ENCODE measurements around the gene GLP1R. TPM values are rescaled to one million over a fixed set of nuclear protein-coding genes. Genes with fewer than 3 reads are reported as not detected.

Gene GLP1R
- total RNA-seq, 2 donors from 2014 or later, result 0.15 TPM; not detected in 1

DNA sequence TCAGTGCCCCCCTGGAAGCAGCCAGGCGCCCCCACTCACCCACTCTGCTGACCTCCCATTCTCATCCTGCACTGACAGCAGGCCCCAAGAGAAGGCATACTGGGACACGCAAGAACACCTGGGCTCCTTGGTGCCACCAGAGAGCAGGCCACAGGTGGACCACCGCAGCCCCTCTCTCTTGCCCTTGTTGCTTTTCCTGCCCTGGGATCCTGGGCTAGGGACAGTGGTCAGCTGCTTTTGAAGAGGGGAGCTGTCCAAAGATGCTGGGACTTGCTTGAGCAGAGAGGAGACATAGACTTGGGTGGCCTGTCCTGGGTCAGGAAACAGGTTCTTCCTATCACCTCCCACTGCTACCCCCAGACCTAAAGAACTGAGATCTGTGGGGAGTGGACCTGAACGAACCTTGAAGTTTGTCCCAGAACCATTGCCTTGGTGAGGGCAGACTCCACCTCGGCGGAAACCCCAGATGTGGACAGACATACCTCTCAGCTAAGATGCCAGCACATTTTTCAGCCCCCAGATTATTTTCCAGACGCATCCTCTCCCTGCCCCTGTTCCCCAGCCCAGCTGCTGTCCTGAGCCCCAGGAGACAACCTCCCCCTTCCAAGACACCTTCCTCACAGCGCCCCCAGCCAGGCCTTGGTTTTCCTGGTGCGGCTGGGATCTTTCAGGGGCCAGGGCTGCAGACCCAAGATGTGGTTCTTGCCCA is 1.1 kb downstream of the GLP1R start:
- Histone ChIP-seq H3K4me3 (ENCODE audit: low read length) (no peak overlapping the region), H3K36me3 (ENCODE audit: control insufficient read depth, insufficient read depth, low read length) (no peaks in the 10 kb centered on the region), H3K4me1 (ENCODE audit: control insufficient read depth, insufficient read depth, low read length) (peaks cover 4% of the 10 kb centered on the region), H3K9ac (ENCODE audit: extremely low read depth, low read length, poor library complexity, severe bottlenecking) (no peak overlapping the region), H3K27me3 (ENCODE audit: control insufficient read depth, insufficient read depth, low read length, poor library complexity, severe bottlenecking) (peaks cover 62% of the 10 kb centered on the region), H3K9me3 (ENCODE audit: control insufficient read depth, low read length) (no peaks in the 10 kb centered on the region), H3K27ac (ENCODE audit: low read depth, low read length) (no peak overlapping the region)
- TF ChIP-seq, protein P1, sequence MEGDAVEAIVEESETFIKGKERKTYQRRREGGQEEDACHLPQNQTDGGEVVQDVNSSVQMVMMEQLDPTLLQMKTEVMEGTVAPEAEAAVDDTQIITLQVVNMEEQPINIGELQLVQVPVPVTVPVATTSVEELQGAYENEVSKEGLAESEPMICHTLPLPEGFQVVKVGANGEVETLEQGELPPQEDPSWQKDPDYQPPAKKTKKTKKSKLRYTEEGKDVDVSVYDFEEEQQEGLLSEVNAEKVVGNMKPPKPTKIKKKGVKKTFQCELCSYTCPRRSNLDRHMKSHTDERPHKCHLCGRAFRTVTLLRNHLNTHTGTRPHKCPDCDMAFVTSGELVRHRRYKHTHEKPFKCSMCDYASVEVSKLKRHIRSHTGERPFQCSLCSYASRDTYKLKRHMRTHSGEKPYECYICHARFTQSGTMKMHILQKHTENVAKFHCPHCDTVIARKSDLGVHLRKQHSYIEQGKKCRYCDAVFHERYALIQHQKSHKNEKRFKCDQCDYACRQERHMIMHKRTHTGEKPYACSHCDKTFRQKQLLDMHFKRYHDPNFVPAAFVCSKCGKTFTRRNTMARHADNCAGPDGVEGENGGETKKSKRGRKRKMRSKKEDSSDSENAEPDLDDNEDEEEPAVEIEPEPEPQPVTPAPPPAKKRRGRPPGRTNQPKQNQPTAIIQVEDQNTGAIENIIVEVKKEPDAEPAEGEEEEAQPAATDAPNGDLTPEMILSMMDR (conservative IDR thresholded peaks at IDR 0.05), result no peak
- Mint-ChIP-seq H3K9me3 (no peaks in the 10 kb centered on the region), H3K27me3 (ENCODE audit: insufficient read depth) (peaks cover 86% of the 10 kb centered on the region), H3K36me3 (ENCODE audit: low read depth) (no peaks in the 10 kb centered on the region), H3K4me3 (peak overlapping the region; percentile 53), H3K27ac (no peak overlapping the region), H3K4me1 (peaks cover 10% of the 10 kb centered on the region)
- DNase-seq, result peak; percentile 70
- WGBS, 2 experiments (ENCODE audit: insufficient coverage in 1 of 2, insufficient read length in 1 of 2), result 89 to 97% methylated on average over 5 to 9 of the region's 9 CpGs

DNA sequence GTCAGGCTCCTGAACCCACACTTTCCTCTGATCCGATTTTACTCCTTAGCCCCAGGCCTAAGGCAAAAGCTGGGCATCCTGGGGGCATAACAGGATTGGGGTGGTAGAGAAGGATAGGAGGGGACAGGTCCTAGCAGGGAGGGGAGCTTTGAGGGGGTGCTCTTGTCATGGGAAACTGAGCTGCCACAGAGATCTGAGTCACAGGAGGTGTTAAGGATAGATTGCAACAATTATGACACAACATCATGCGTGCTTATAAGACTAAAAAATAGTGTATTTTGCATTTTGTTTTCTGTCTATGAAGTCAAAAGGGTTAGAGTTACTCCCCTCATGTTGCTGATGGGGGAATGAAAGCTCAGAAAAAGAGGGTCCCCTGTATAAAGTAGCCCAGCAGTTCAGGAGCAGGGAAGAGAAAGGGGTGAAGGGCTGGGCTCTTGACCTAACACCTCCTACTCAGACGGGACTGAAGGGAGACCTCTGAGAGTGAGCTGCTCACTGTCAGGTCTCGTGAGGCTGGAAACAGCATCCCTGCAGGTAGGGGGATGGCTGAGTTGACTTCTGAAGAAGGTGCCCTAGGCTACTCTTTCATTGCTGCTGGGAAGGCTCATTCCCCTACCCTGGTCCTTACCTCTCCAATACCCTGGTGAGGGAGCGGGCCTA is 2.0 kb downstream of the GLP1R start:
- H3K27me3 ChIP-seq (ENCODE audit: control insufficient read depth, insufficient read depth, low read length, poor library complexity, severe bottlenecking), result peaks cover 62% of the 10 kb centered on the region
- Mint-ChIP-seq H3K9me3 (no peaks in the 10 kb centered on the region), H3K27me3 (ENCODE audit: insufficient read depth) (peaks cover 84% of the 10 kb centered on the region), H3K4me3 (no peak overlapping the region), H3K4me1 (peaks cover 10% of the 10 kb centered on the region), H3K36me3 (ENCODE audit: low read depth) (no peaks in the 10 kb centered on the region), H3K27ac (no peak overlapping the region)
- no peak overlapping the region for H3K4me3 ChIP-seq (ENCODE audit: low read length)
- H3K9me3 ChIP-seq (ENCODE audit: control insufficient read depth, low read length), result no peaks in the 10 kb centered on the region
- no peak overlapping the region for H3K9ac ChIP-seq (ENCODE audit: extremely low read depth, low read length, poor library complexity, severe bottlenecking)
- TF ChIP-seq, protein P1 (conservative IDR thresholded peaks at IDR 0.05), result no peak
- no peak for DNase-seq
- H3K27ac ChIP-seq (ENCODE audit: low read depth, low read length), result no peak overlapping the region
- peaks cover 4% of the 10 kb centered on the region for H3K4me1 ChIP-seq (ENCODE audit: control insufficient read depth, insufficient read depth, low read length)
- no peaks in the 10 kb centered on the region for H3K36me3 ChIP-seq (ENCODE audit: control insufficient read depth, insufficient read depth, low read length)
- 87 to 90% methylated on average over 3 to 5 of the region's 5 CpGs for WGBS, 2 experiments (ENCODE audit: insufficient coverage in 1 of 2, insufficient read length in 1 of 2)

DNA sequence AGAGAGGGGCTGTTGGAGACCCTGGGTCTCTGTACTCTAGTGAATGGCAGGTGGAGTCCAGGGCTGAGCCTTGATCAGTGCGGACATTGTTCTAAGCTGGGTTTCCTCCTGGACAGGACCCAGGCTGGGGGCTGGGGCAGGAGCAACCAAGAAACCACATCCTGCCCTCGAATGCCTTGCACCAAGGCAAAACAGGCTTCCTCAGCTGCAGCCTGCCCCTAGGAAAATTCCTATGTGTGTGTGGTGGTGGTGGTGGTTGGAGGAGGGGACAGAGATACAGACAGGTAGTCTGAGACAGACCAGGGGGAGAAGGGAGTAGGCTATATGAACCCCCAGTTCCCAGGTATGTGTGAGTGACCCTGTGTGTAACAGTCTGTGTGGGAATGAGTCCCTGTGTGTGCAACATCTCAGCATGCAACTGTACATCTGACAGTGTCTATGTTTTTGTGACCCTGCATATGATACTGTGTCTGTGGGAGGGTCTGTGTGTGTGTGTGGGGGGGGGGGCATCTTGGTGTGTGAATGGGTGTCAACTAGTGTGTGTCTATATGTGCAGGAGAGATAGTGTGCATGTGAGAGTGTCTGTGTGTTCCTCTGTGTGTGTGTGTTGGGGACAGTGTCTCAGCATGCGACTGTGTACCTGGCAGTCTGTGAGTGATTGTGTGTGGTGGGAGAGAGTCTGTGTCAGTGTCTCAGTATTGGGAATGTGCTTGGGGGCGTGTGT is 3.0 kb downstream of the GLP1R start:
- Histone ChIP-seq H3K27me3 (ENCODE audit: control insufficient read depth, insufficient read depth, low read length, poor library complexity, severe bottlenecking) (peaks cover 62% of the 10 kb centered on the region), H3K4me1 (ENCODE audit: control insufficient read depth, insufficient read depth, low read length) (peaks cover 4% of the 10 kb centered on the region), H3K36me3 (ENCODE audit: control insufficient read depth, insufficient read depth, low read length) (no peaks in the 10 kb centered on the region), H3K9me3 (ENCODE audit: control insufficient read depth, low read length) (no peaks in the 10 kb centered on the region), H3K4me3 (ENCODE audit: low read length) (no peak overlapping the region), H3K9ac (ENCODE audit: extremely low read depth, low read length, poor library complexity, severe bottlenecking) (no peak overlapping the region), H3K27ac (ENCODE audit: low read depth, low read length) (no peak overlapping the region)
- Mint-ChIP-seq H3K9me3 (no peaks in the 10 kb centered on the region), H3K4me3 (no peak overlapping the region), H3K4me1 (peaks cover 10% of the 10 kb centered on the region), H3K27me3 (ENCODE audit: insufficient read depth) (peaks cover 80% of the 10 kb centered on the region), H3K27ac (no peak overlapping the region), H3K36me3 (ENCODE audit: low read depth) (no peaks in the 10 kb centered on the region)
- no peak for DNase-seq
- 84 to 94% methylated on average over 2 to 4 of the region's 4 CpGs for WGBS, 2 experiments (ENCODE audit: insufficient coverage in 1 of 2, insufficient read length in 1 of 2)
- TF ChIP-seq, protein P1 (conservative IDR thresholded peaks at IDR 0.05), result no peak

Data from endodermal cell (in vitro differentiated cells).